Right lobe of liver (tissue), 6 donors: ENCODE measurements around the gene GYG2. TPM values are rescaled to one million over a fixed set of nuclear protein-coding genes. Genes with fewer than 3 reads are reported as not detected.
A peak's percentile ranks its signal among the peaks of the same experiment; 100 is the strongest.

Source experiments
- ATAC-seq, 4 donors: fragments of 200-7000 bp; cut with Tn5 transposase; one replicate each; pipeline ENCODE4 v1.9.1; 2020; ENCODE audit warnings: mild to moderate bottlenecking in 4 of 4, moderate library complexity in 4 of 4
- DNase-seq, 3 donors: peaks; one replicate each; pipeline ENCODE4 v3.0.0-alpha.2; 2020
- H3K27ac ChIP-seq, 3 donors: fragments of 200-600 bp; one replicate each; pipeline ENCODE4 v1.8.0; 2022
- H3K27me3 ChIP-seq, 2 donors: fragments of 200-600 bp; one replicate each; pipeline ENCODE4 v1.8.0; 2022
- H3K36me3 ChIP-seq, 4 donors: fragments of 200-600 bp; sonication (generic) in 1 of 4; one replicate each; pipeline versions ENCODE4 v1.5.1 to v1.8.0; 2017 to 2022; ENCODE audit warnings: control low read depth in 1 of 4
- H3K4me1 ChIP-seq, 4 donors: fragments of 200-600 bp; sonication (generic) in 1 of 4; one replicate each; pipeline versions ENCODE4 v1.5.1 to v1.8.0; 2017 to 2022; ENCODE audit warnings: control low read depth in 1 of 4
- H3K4me3 ChIP-seq, 3 donors: fragments of 200-600 bp; one replicate each; pipeline ENCODE4 v1.8.0; 2022
- H3K9me3 ChIP-seq, 4 donors: fragments of 200-600 bp; sonication (generic) in 1 of 4; one replicate each; pipeline versions ENCODE4 v1.5.1 to v1.8.0; 2017 to 2022; ENCODE audit warnings: control low read depth in 1 of 4
- CTCF ChIP-seq, 4 donors: fragments of 200-600 bp in 3 of 4; fragments of 450-650 bp in 1 of 4; IDR thresholded peaks; one replicate each; pipeline versions ENCODE4 v1.5.1 to v1.8.0; 2016 to 2022; ENCODE audit warnings: antibody characterized with exemption in 4 of 4, mild to moderate bottlenecking in 2 of 4
- POLR2A ChIP-seq: fragments of 450-650 bp; IDR thresholded peaks from one replicate; pipeline ENCODE4 v1.6.1; 2017; ENCODE audit warnings: antibody characterized with exemption, mild to moderate bottlenecking
- WGBS: methylation state at CpG from one replicate; pipeline ENCODE4 v1.1.6; 2018; ENCODE audit warnings: low coverage, low lambda C conversion rate; ENCODE audit not compliant: insufficient coverage; ENCODE audit errors: missing lambda C conversion rate; 5-methylcytosine and 5-hydroxymethylcytosine counted together
- intact Hi-C, 2 donors: fragments of 100-400 bp; cut with DNase I; formaldehyde crosslinking; loops; one replicate each; pipeline versions ENCODE4 v1.11.2 to v1.14.1; 2022
- total RNA-seq, 6 experiments: library from RNA; depleted of rRNA in 2 of 6; stranded (reverse); fragments of >200 nt in 2 of 6; fragmentation: NEBNext Ultra II Directional in 3 of 6; extraction: Animal tissue kit (Norgen Biotek cat#: 25700) in 3 of 6; gene quantifications; one replicate each; pipeline versions ENCODE4 v1.1.0 to v1.2.4, GENCODE V29; 2016 to 2023
- donor health status: DM: no; HTN: yes; CAD: no.
- donor health status: DM: no; HTN: no; CAD: no.
- donor health status: DM: no; HTN: no; CAD: no.
- donor health status: DM: no; HTN: yes; CAD: no.
- donor health status: DM: no; HTN: yes; CAD: no.

GYG2 gene
- total RNA-seq, 6 experiments from 2014 or later, result 17.6 to 27.7 (median 21.3) TPM

GRCh38 chrX:2928191-2928582 is 99.5 kb downstream of the GYG2 start:
- peaks cover 0 to 11% (median 1%) of the 10 kb centered on the region in 4 donors for H3K4me1 ChIP-seq
- H3K27me3 ChIP-seq, result no peaks in the 10 kb centered on the region
- H3K4me3 ChIP-seq, result peak overlapping the region; percentile 68 to 90 (median 75)
- peak; percentile 66 to 84 (median 77) for DNase-seq
- 2% methylated on average over 20 of the region's 27 CpGs for WGBS
- no peak for TF ChIP-seq CTCF (IDR thresholded peaks at IDR 0.05)
- no peak for TF ChIP-seq POLR2A
- H3K36me3 ChIP-seq, result no peaks in the 10 kb centered on the region
- H3K27ac ChIP-seq, result peak overlapping the region; percentile 70 to 98 (median 82)
- no peaks in the 10 kb centered on the region for H3K9me3 ChIP-seq
- intact Hi-C loops, result no loop called here
- ATAC-seq, result peak; percentile 25 to 55 (median 48)

GRCh38 chrX:2928583-2929434 is 100.1 kb downstream of the GYG2 start, which contains the start of gene ARSD:
Gene ARSD, minus strand, starts transcription at chrX:2929339. Its CDS starts 64 bp downstream, at chrX:2929275.
- peak; percentile 81 to 93 (median 85) for ATAC-seq

GRCh38 chrX:2931155-2931554 is 102.4 kb downstream of the GYG2 start:
- Histone ChIP-seq H3K36me3 (peaks cover 0 to 1% (median 0%) of the 10 kb centered on the region in 4 donors), H3K9me3 (no peaks in the 10 kb centered on the region), H3K27me3 (no peaks in the 10 kb centered on the region), H3K4me1 (peaks cover 0 to 11% (median 1%) of the 10 kb centered on the region in 4 donors), H3K27ac (no peak overlapping the region), H3K4me3 (no peak overlapping the region)
- DNase-seq (no peak), ATAC-seq (no peak)
- intact Hi-C loops, result no loop called here
- 87% methylated on average over 2 of the region's 2 CpGs for WGBS
- TF ChIP-seq CTCF (IDR thresholded peaks at IDR 0.05) (no peak), POLR2A (no peak)

More at GRCh38 chrX:2928583-2929434, 100.1 kb downstream of the GYG2 start, which contains the start of gene ARSD:
- H3K4me1 ChIP-seq, result peaks cover 0 to 11% (median 1%) of the 10 kb centered on the region in 4 donors
- WGBS, result 0% methylated on average over 10 of the region's 84 CpGs
- peak within 1 kb of the TSS; percentile 68 to 90 (median 75) for H3K4me3 ChIP-seq
- DNase-seq, result peak; percentile 92 to 98 (median 97)
- H3K27ac ChIP-seq, result peak within 1 kb of the TSS; percentile 96 to 98 (median 97)
- H3K27me3 ChIP-seq, result no peaks in the 10 kb centered on the region
- intact Hi-C loops, result no loop called here
- TF ChIP-seq POLR2A (peak; percentile 98), CTCF (IDR thresholded peaks at IDR 0.05) (no peak)
- no peaks in the 10 kb centered on the region for H3K36me3 ChIP-seq
- H3K9me3 ChIP-seq, result no peaks in the 10 kb centered on the region

- WGBS, result 92% methylated on average over 4 of the region's 4 CpGs
- H3K4me3 ChIP-seq, result no peak overlapping the region
- ATAC-seq, result no peak
Observed at GRCh38 chrX:2931612-2932011, 102.9 kb downstream of the GYG2 start.

More at GRCh38 chrX:2931612-2932011, 102.9 kb downstream of the GYG2 start:
- H3K36me3 ChIP-seq, result peaks cover 0 to 6% (median 0%) of the 10 kb centered on the region in 4 donors
- H3K4me1 ChIP-seq, result peaks cover 0 to 11% (median 1%) of the 10 kb centered on the region in 4 donors
- H3K27ac ChIP-seq, result no peak overlapping the region
- intact Hi-C loops, result no loop called here
- H3K9me3 ChIP-seq, result no peaks in the 10 kb centered on the region
- H3K27me3 ChIP-seq, result no peaks in the 10 kb centered on the region
- TF ChIP-seq CTCF (IDR thresholded peaks at IDR 0.05), result no peak
- TF ChIP-seq POLR2A, result no peak
- no peak for DNase-seq

Other genes starting within 250 kb of the GYG2 start
- 100 to 1,000 TPM in 5 of 6 experiments, 10 to 100 TPM in 1; 88.5 to 139 (median 119) TPM for gene CD99, start 137.6 kb upstream of the GYG2 start, total RNA-seq
- under 1 TPM in 1 of 6 experiments, not detected in 5; 0.31 TPM for gene XG, start 76.9 kb upstream of the GYG2 start, total RNA-seq
- 10 to 100 TPM; 26.2 to 76.0 (median 34.2) TPM for gene ARSD, start 100.4 kb downstream of the GYG2 start, total RNA-seq
- not detected for gene ARSH, start 177.6 kb downstream of the GYG2 start, total RNA-seq
- gene ARSF, start 212.5 kb downstream of the GYG2 start, total RNA-seq, result 1 to 10 TPM in 3 of 6 experiments, under 1 TPM in 3; 0.24 to 3.1 (median 1.0) TPM